Measurements from ENCODE around the gene SEMA3A. TPM values are rescaled to one million over a fixed set of nuclear protein-coding genes. Genes with fewer than 3 reads are reported as not detected.
"Not testable (repeated sequence)": the region's sequence is repeated elsewhere in the genome, so short reads cannot be mapped to it uniquely, and the experiment has no call there.

Gene SEMA3A
- total RNA-seq, 1 donor from 2014 or later = not detected

DNA sequence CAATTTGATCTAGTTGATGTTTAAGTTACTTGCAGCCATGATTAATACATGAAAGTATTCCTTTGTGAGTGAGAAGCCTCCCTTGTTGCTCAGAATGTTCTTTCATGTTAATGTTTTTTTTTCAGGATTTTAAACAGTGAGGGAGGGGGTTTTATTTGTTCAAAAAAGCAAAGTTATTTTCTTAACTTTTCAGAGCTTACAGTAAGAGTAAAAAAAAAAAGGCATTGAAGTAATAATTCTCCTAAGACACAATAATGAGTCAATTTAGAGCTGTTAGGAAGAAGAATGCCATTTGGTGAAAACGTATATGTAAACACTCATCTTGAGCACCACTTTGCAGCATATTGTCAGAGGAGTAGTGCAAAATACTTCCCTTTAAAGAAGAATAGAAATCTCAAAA, 105.8 kb downstream of the SEMA3A start:
- intact Hi-C loops (cut with micrococcal nuclease) = no loop called here
- Mint-ChIP-seq H3K36me3 (ENCODE audit: low read depth) (no peaks in the 10 kb centered on the region), H3K27ac (no peak overlapping the region)

DNA sequence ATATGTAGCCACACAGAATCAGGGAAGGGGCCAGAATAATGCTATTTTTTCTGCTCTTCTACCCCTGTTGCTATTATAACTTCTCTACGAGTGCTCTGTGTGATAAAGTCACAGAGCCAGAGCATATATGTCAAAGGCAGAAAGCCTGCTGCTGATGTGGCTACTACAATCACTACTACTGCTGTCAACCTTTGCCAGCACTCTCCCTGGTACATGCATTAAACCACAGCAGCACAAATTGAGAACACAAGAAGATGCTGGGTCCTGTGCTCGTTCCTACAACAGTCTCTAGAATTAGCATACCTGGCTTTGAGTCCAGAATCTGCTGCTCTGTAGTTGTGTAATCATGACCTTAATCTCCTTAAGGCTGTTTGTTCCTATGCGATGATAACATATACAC, 108.6 kb downstream of the SEMA3A start:
- Mint-ChIP-seq H3K4me1 (ENCODE audit: low read depth) (peaks cover 6% of the 10 kb centered on the region), H3K4me3 (no peak overlapping the region), H3K27ac (no peak overlapping the region), H3K27me3 (ENCODE audit: insufficient read depth) (peaks cover 7% of the 10 kb centered on the region), H3K9me3 (no peaks in the 10 kb centered on the region), H3K36me3 (ENCODE audit: low read depth) (no peaks in the 10 kb centered on the region)
- intact Hi-C loops (cut with micrococcal nuclease) = no loop called here
- no peak for DNase-seq (ENCODE audit: low spot score)

More for the DNA sequence above, 105.8 kb downstream of the SEMA3A start:
- DNase-seq (ENCODE audit: low spot score) = no peak
- Mint-ChIP-seq H3K4me3 (no peak overlapping the region), H3K27me3 (ENCODE audit: insufficient read depth) (peaks cover 7% of the 10 kb centered on the region), H3K4me1 (ENCODE audit: low read depth) (peaks cover 17% of the 10 kb centered on the region), H3K9me3 (peaks cover 5% of the 10 kb centered on the region)

DNA sequence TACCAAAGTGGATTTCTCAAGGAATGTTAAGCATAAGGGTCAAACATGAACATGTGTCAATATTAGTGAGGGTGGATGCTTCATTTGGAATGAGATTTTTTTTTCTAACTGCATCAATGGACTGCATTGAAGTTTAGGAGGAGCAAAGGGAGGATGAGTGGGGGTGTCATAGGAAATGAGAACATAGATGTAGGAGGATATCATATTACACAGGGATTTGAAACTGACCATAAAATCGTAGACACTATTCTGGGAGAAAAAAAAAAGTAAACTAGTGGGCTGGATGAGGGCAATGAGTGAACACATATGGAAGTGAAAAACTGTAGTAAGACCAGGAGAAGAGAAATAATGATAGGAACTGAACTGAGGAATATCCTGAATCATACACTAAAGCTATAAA, 109.4 kb downstream of the SEMA3A start:
- no peaks in the 10 kb centered on the region for H3K9me3 Mint-ChIP-seq
- no peak for DNase-seq (ENCODE audit: low spot score)
- intact Hi-C loops (cut with micrococcal nuclease) = no loop called here
- H3K36me3 Mint-ChIP-seq (ENCODE audit: low read depth) = no peaks in the 10 kb centered on the region
- no peak overlapping the region for H3K27ac Mint-ChIP-seq
- peaks cover 6% of the 10 kb centered on the region for H3K4me1 Mint-ChIP-seq (ENCODE audit: low read depth)
- H3K4me3 Mint-ChIP-seq = no peak overlapping the region
- H3K27me3 Mint-ChIP-seq (ENCODE audit: insufficient read depth) = peaks cover 5% of the 10 kb centered on the region

DNA sequence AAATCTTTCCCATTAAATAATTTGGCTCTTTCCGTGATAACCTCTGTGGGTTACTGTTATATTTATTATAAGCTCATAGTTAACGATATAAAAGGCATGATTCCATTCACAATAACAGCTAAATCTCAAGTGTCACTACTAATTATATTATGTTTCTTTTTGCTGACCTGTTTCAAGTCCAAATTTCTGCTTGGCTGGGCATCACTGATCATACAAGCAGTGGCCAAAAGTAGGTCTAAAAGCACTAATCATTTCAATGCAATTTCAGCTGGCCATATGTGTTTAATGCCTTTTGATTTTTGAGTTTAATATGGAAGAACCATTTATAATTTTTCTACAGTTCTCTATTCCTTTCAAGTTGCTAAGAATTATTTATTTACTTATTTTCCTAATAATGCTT, 110.7 kb downstream of the SEMA3A start:
- H3K27me3 Mint-ChIP-seq (ENCODE audit: insufficient read depth) = peaks cover 3% of the 10 kb centered on the region
- DNase-seq (ENCODE audit: low spot score) = no peak
- H3K9me3 Mint-ChIP-seq = no peaks in the 10 kb centered on the region
- H3K4me1 Mint-ChIP-seq (ENCODE audit: low read depth) = peaks cover 6% of the 10 kb centered on the region
- H3K36me3 Mint-ChIP-seq (ENCODE audit: low read depth) = no peaks in the 10 kb centered on the region
- H3K27ac Mint-ChIP-seq = no peak overlapping the region
- no peak overlapping the region for H3K4me3 Mint-ChIP-seq
- intact Hi-C loops (cut with micrococcal nuclease) = no loop called here

DNA sequence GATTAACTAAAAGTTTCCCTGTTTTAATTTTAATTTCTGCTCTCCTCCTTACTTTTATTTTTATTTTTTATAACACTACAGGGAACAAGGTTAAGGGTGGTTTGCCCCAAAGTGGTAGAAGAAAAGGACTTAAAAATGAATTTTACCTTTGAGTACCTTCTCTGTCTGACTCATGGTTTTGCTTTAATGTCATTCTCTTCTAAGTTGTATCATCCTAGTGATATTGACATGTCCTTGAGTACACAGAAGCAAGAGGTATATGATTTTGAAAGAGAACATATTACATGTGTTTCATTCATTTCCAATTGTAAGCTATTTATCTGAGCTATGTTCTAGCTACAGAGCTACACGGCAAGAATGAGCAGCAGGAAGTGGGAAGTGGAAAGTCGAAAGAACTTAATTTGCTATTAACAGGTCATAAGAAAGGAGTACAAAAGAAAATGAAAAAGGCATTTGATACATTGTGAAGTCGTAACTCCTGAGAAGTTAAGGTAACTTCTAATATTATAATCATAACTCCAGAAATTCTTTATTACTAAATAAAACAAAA, 112.5 kb downstream of the SEMA3A start:
- Mint-ChIP-seq H3K4me3 (no peak overlapping the region), H3K9me3 (no peaks in the 10 kb centered on the region), H3K36me3 (ENCODE audit: low read depth) (no peaks in the 10 kb centered on the region), H3K27me3 (ENCODE audit: insufficient read depth) (no peaks in the 10 kb centered on the region), H3K27ac (no peak overlapping the region), H3K4me1 (ENCODE audit: low read depth) (peaks cover 8% of the 10 kb centered on the region)
- intact Hi-C loops (cut with micrococcal nuclease) = no loop called here
- no peak for DNase-seq (ENCODE audit: low spot score)

DNA sequence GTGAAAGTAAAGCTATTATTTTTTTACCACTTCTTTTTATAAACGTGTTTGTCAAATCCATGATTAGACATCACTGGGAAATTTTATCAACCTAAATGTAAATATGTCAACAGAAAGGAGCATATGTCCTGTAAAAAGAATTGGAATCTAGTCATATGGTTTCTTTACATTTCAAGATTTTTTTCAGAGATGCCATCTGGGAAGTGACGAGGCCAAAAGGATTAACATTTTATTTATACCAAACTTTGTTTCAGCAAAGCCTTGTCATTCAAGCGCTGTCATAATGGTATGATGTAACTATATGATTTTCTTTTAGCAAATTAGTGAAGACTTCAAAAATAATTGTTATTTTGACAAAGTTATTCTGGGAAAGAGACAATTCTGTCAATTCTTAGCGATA, 117.3 kb downstream of the SEMA3A start:
- H3K27me3 Mint-ChIP-seq (ENCODE audit: insufficient read depth) = no peaks in the 10 kb centered on the region
- intact Hi-C loops (cut with micrococcal nuclease) = no loop called here
- peaks cover 19% of the 10 kb centered on the region for H3K4me1 Mint-ChIP-seq (ENCODE audit: low read depth)
- DNase-seq (ENCODE audit: low spot score) = no peak
- no peak overlapping the region for H3K4me3 Mint-ChIP-seq
- H3K27ac Mint-ChIP-seq = no peak overlapping the region
- no peaks in the 10 kb centered on the region for H3K36me3 Mint-ChIP-seq (ENCODE audit: low read depth)
- H3K9me3 Mint-ChIP-seq = no peaks in the 10 kb centered on the region

DNA sequence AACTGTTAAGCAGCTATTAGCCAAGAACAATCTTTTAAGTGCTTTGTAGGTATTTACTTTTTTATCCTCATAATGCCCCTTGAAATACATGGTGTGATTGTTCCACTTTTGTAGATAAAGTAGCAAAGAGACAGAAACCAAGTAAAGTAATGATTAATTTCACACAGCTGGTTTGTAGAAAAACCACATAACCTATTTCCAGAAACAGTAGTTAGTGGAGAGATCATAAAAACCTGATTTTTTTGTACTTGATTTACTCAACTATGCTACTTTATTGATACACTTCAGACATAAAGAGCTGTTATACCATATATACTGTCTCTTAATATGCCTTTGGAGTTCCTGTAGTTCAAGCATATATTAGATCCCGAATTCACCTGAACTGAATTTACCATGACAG, 118.4 kb downstream of the SEMA3A start:
- H3K36me3 Mint-ChIP-seq (ENCODE audit: low read depth) = no peaks in the 10 kb centered on the region
- H3K27ac Mint-ChIP-seq = no peak overlapping the region
- H3K4me3 Mint-ChIP-seq = no peak overlapping the region
- H3K4me1 Mint-ChIP-seq (ENCODE audit: low read depth) = peaks cover 13% of the 10 kb centered on the region
- no peaks in the 10 kb centered on the region for H3K9me3 Mint-ChIP-seq
- intact Hi-C loops (cut with micrococcal nuclease) = no loop called here
- H3K27me3 Mint-ChIP-seq (ENCODE audit: insufficient read depth) = no peaks in the 10 kb centered on the region
- no peak for DNase-seq (ENCODE audit: low spot score)

DNA sequence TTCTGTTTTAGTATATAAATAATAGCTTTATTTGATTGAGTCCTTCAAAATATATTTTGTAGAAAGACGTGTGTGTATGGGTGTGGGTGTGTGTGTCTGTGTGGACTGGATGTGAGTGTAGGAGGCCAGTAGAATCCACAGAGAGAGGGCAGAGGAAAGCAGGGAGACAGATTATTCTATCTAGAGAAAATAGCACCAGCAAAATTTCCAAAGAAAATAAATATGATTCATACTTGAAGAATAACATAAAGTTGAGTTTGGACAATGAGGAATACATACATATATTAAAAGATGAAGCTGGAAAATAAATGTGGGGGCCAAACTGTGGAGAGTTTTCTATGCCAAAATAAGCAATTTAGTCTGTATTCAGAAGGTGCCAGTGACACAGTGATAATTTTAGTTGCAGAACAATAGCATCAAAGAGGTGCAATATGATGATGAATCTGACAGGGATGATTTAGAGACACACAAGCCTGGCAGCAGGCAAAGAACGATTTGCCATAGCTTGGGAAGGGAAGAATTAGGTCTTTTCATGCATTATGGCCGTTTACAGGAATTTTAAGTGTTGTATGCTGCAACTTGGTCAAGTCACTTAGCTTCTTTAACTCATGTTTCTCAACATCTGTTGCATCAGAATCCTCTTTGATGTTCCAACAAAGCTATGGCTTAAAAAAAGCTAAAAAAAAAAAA, 121.3 kb downstream of the SEMA3A start:
- Mint-ChIP-seq H3K4me3 (no peak overlapping the region), H3K9me3 (no peaks in the 10 kb centered on the region), H3K27ac (no peak overlapping the region), H3K36me3 (ENCODE audit: low read depth) (no peaks in the 10 kb centered on the region), H3K27me3 (ENCODE audit: insufficient read depth) (no peaks in the 10 kb centered on the region), H3K4me1 (ENCODE audit: low read depth) (peaks cover 13% of the 10 kb centered on the region)
- no peak for DNase-seq (ENCODE audit: low spot score)
- intact Hi-C loops (cut with micrococcal nuclease) = no loop called here

DNA sequence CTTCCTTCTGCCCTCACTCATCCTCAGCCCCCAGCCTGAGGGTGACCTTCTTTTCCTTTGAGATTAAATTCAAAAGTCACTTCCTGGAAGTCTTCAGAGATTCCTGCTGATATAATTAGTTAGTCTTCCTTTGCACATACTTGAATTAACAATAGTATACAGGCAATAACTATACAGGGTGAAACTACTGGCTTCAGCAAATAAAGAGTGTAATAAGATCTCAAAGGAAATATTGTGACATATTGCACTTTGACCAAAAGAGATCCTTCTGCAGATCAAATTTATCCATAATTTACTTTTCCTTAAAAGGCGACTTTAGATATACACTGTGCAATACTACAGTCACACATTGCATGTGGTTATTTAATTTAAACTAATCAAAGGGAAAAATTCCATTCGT, 123.8 kb downstream of the SEMA3A start:
- Mint-ChIP-seq H3K27me3 (ENCODE audit: insufficient read depth) (no peaks in the 10 kb centered on the region), H3K9me3 (no peaks in the 10 kb centered on the region), H3K27ac (no peak overlapping the region), H3K4me3 (no peak overlapping the region), H3K4me1 (ENCODE audit: low read depth) (no peaks in the 10 kb centered on the region), H3K36me3 (ENCODE audit: low read depth) (no peaks in the 10 kb centered on the region)
- no peak for DNase-seq (ENCODE audit: low spot score)
- intact Hi-C loops (cut with micrococcal nuclease) = no loop called here

DNA sequence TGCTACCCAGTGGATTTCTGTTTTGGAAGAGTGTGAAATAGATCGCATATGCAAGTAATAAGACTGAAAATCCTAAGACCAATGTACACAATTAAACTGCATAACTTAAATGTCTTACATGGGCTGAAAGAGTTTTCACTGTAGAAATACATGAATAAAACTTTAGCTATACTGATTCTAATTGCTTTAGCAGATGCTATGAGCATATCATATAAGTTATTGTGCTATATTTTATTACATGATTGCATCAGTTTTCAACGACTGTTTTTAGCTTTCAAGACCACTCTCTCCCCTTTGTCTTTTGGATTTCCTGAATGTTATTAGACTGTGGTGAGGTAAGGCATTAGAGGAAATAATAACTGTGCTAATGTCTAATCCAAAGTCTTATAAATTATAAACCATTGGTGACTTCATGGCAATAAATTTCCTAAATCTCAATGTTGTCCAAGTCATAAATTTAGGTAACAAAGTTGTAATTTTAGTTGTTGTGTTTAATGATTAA, 124.5 kb downstream of the SEMA3A start:
- Mint-ChIP-seq H3K9me3 (no peaks in the 10 kb centered on the region), H3K27ac (no peak overlapping the region), H3K4me3 (no peak overlapping the region), H3K4me1 (ENCODE audit: low read depth) (no peaks in the 10 kb centered on the region), H3K36me3 (ENCODE audit: low read depth) (no peaks in the 10 kb centered on the region), H3K27me3 (ENCODE audit: insufficient read depth) (no peaks in the 10 kb centered on the region)
- DNase-seq (ENCODE audit: low spot score) = no peak
- intact Hi-C loops (cut with micrococcal nuclease) = no loop called here

DNA sequence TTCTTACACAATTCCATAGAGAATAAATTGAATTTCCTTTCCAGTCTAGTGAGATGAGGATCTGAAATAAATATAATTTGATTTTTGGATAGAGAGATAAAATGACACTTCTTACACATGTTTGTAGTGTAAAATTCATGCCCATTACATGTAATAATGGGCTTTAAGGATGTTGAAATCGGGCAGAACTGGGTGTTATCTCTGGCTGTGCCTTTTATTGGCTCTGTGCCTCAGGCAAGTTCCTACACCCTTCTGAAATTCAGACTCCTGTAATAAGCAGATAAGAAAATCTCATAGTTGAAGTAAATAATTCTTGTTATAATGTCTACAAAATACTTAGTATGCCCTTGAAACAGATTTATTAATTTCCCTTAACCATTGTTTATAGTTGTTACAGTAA, 125.6 kb downstream of the SEMA3A start:
- intact Hi-C loops (cut with micrococcal nuclease) = no loop called here
- DNase-seq (ENCODE audit: low spot score) = no peak
- no peaks in the 10 kb centered on the region for H3K4me1 Mint-ChIP-seq (ENCODE audit: low read depth)
- H3K27me3 Mint-ChIP-seq (ENCODE audit: insufficient read depth) = no peaks in the 10 kb centered on the region
- no peaks in the 10 kb centered on the region for H3K9me3 Mint-ChIP-seq
- H3K27ac Mint-ChIP-seq = no peak overlapping the region
- H3K36me3 Mint-ChIP-seq (ENCODE audit: low read depth) = no peaks in the 10 kb centered on the region
- H3K4me3 Mint-ChIP-seq = no peak overlapping the region

DNA sequence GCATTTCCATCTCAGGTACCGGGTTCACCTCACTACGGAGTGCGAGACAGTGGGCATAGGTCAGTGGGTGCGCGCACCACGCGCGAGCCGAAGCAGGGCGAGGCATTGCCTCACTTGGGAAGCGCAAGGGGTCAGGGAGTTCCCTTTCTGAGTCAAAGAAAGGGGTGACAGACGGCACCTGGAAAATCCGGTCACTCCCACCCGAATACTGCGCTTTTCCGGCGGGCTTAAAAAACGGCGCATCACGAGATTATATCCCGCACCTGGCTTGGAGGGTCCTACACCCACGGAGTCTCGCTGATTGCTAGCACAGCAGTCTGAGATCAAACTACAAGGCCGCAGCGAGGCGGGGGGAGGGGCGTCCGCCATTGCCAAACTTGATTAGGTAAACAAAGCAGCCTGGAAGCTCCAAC, 132.1 kb downstream of the SEMA3A start:
- DNase-seq (ENCODE audit: low spot score); intact Hi-C loops (cut with micrococcal nuclease); H3K9me3 Mint-ChIP-seq; H3K27me3 Mint-ChIP-seq (ENCODE audit: insufficient read depth); H3K4me3 Mint-ChIP-seq; H3K27ac Mint-ChIP-seq; H3K36me3 Mint-ChIP-seq (ENCODE audit: low read depth); H3K4me1 Mint-ChIP-seq (ENCODE audit: low read depth): not testable (repeated sequence)

DNA sequence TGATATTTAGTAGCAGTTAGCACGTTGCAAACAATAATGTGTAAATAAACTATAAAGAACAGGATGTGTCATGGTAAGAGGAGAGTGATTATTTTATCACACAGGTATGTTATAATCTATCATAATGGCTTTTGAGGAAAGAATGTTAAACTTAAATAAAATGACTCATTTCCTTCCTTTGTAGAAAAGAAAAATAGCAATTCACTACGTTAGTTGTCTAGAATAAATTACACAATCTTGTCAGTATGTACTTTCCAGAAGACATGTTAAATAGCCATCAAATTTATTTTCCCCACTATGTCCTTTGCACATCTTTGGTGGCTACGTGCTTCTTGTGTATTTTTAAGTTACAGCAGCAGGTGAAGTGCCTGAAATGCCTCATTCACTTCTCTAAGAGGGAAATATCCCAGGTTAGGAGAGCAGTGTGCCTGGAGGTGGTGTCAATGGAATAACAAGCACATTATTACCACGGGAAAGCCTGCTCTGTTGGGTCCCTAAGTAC, 133.8 kb downstream of the SEMA3A start:
- Mint-ChIP-seq H3K9me3 (no peaks in the 10 kb centered on the region), H3K27ac (no peak overlapping the region), H3K27me3 (ENCODE audit: insufficient read depth) (no peaks in the 10 kb centered on the region), H3K4me3 (no peak overlapping the region), H3K4me1 (ENCODE audit: low read depth) (peaks cover 9% of the 10 kb centered on the region), H3K36me3 (ENCODE audit: low read depth) (no peaks in the 10 kb centered on the region)
- DNase-seq (ENCODE audit: low spot score) = no peak
- intact Hi-C loops (cut with micrococcal nuclease) = no loop called here

Measured in activated T-helper 1 cell treated with anti-CD3 and anti-CD28 coated beads, Interleukin-12 subunit alpha, Interleukin-12 subunit beta, Interleukin-2, Interleukin-4 antibody, amounts not matched to agents 30 ng/mL and 10 ng/mL and 1 ng/mL, durations not matched to agents 14 hours and 24 hours and 36 hours (primary cell).